PC-9 (cell line): Measurements from ENCODE around the gene EPHB1.

Source experiments
- EZH2 ChIP-seq: fragments of 200-600 bp; sonication (generic); IDR thresholded peaks from 2 replicates; pipeline ENCODE4 v1.8.0; 2017; ENCODE audit warnings: antibody characterized with exemption, low read depth
- TF ChIP-seq, protein P1 (sequence below): fragments of 200-600 bp; sonication (generic); conservative IDR thresholded peaks from 2 replicates; pipeline ENCODE4 v1.6.1; 2017; ENCODE audit warnings: mixed run types, antibody characterized with exemption, mild to moderate bottlenecking, moderate library complexity

- TF ChIP-seq EZH2: no peak
- TF ChIP-seq, protein P1, sequence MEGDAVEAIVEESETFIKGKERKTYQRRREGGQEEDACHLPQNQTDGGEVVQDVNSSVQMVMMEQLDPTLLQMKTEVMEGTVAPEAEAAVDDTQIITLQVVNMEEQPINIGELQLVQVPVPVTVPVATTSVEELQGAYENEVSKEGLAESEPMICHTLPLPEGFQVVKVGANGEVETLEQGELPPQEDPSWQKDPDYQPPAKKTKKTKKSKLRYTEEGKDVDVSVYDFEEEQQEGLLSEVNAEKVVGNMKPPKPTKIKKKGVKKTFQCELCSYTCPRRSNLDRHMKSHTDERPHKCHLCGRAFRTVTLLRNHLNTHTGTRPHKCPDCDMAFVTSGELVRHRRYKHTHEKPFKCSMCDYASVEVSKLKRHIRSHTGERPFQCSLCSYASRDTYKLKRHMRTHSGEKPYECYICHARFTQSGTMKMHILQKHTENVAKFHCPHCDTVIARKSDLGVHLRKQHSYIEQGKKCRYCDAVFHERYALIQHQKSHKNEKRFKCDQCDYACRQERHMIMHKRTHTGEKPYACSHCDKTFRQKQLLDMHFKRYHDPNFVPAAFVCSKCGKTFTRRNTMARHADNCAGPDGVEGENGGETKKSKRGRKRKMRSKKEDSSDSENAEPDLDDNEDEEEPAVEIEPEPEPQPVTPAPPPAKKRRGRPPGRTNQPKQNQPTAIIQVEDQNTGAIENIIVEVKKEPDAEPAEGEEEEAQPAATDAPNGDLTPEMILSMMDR: no peak
These were observed 176.2 kb downstream of the EPHB1 start for GRCh38 chr3:134971306-134971705.
